Measurements from ENCODE around the gene GDI1.

- TF ChIP-seq CTCF (IDR thresholded peaks at IDR 0.05; ENCODE audit: low read depth, low read length): no peak
- TF ChIP-seq POLR2A (IDR thresholded peaks at IDR 0.05; ENCODE audit: extremely low read depth, insufficient read length): no peak
- no peak for TF ChIP-seq MAX (IDR thresholded peaks at IDR 0.05; ENCODE audit: low read depth, low read length)
- no peak for TF ChIP-seq MYC (IDR thresholded peaks at IDR 0.05; ENCODE audit: low read depth, low read length)
Measured at GRCh38 chrX:154403192-154403591, 33.8 kb upstream of the GDI1 start.

All from NB4 (cell line).